Muscle of back (tissue), 13 donors: Measurements from ENCODE around the gene TEDC1. TPM values are rescaled to one million over a fixed set of nuclear protein-coding genes. Genes with fewer than 3 reads are reported as not detected.

Experiments
- DNase-seq, 3 donors: peaks; one replicate each; pipeline versions ENCODE4 v3.0.0 to v3.0.0-alpha.2; 2013
- long read RNA-seq, 9 donors: transcript quantifications; one replicate each; lab custom pipeline, GENCODE V29; 2026
- polyA plus RNA-seq, 10 donors: library from polyadenylated mRNA; unstranded; fragments of 120-200 nt; gene quantifications; one replicate each; pipeline ENCODE4 v1.2.1, GENCODE V29; 2013; ENCODE audit not compliant: insufficient read length in 10 of 10

TEDC1 gene, protein sequence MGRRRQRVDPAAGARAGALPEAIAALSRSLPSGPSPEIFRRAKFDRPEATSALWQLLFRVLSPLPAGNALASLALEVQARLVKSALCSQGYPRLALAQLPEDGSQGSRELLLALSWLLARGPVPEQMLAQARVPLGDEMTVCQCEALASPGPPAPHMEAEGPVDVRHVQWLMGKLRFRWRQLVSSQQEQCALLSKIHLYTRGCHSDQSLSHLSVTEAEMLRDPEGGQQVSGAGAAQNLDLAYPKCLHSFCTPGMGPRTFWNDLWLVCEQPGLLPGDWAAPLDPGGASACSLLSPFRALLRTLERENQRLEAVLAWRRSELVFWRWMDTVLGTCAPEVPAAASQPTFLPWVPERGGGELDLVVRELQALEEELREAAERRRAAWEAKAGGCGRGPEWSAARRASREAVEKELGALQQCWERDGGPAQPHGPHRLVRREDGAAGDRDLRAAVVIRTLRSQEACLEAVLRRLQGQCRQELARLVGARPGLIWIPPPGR
- polyA plus RNA-seq = 1 to 10 TPM; 3.4 to 8.7 (median 5.9) TPM
- long read RNA-seq, donor 1, partial matches to known transcripts = 0 of 4 reads
- long read RNA-seq, donor 1, other reads (novel, unspliced or antisense) = 0 of 4 reads
- long read RNA-seq, donor 2, partial matches to known transcripts = 0 of 1 reads
- long read RNA-seq, donor 2, other reads (novel, unspliced or antisense) = 0 of 1 reads
- long read RNA-seq, donor 3 = 0 reads
- long read RNA-seq, donor 4, partial matches to known transcripts = 0 of 2 reads
- long read RNA-seq, donor 4, other reads (novel, unspliced or antisense) = 0 of 2 reads
- long read RNA-seq, donor 5, partial matches to known transcripts = 0 of 1 reads
- long read RNA-seq, donor 5, other reads (novel, unspliced or antisense) = 0 of 1 reads
- long read RNA-seq, donor 6 = 0 reads
- long read RNA-seq, donor 7, partial matches to known transcripts = 0 of 2 reads
- long read RNA-seq, donor 7, other reads (novel, unspliced or antisense) = 0 of 2 reads
- long read RNA-seq, donor 8, full-length matches to known transcripts = 1 of 1 reads
- long read RNA-seq, donor 8, partial matches to known transcripts = 0 of 1 reads
- long read RNA-seq, donor 8, other reads (novel, unspliced or antisense) = 0 of 1 reads
- long read RNA-seq, donor 9 = 0 reads

DNA sequence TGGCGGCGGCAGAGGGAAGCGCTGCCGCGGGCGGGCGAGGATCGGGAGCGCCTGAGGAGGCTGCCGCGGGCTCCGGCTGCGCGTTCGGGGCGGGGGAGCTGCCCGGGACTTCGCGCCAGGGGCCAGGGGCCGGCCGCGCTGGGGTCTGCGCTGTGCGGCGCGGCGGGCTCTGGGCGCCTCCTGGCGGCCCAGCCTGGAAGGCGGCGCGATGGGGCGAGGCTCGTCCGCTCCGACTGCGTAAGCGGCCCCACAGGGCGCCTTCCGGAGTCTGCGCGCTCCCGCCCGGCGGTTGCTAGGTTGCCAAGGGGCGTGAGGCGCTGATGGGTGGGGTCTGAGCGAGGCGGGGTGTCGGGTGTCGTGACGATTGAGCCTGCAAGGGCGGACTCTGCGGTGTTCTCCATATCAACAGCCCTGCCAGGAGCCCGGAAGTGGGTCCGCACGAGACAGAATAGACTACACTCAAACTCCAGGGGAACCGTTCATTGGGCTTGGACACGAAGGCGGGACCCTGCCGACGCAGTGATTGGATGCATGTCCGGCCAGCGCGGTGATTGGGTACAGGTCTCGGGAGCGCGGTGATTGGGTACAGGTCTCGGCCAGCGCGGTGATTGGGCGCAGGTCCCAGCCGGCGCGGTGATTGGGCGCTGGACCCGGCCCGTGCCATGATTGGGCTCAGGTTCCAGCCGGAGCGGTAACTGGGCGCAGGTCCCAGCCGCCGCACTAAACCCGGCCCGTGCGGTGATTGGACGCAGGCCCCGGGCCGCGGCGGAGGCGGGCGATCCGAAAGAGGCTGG, at the start of gene TEDC1:
TSS of gene TEDC1 (plus strand) at position 675 of the 794 bp plus-strand sequence. CDS start 130 bp downstream, outside the sequence.
- peak; percentile 100 for DNase-seq

DNA sequence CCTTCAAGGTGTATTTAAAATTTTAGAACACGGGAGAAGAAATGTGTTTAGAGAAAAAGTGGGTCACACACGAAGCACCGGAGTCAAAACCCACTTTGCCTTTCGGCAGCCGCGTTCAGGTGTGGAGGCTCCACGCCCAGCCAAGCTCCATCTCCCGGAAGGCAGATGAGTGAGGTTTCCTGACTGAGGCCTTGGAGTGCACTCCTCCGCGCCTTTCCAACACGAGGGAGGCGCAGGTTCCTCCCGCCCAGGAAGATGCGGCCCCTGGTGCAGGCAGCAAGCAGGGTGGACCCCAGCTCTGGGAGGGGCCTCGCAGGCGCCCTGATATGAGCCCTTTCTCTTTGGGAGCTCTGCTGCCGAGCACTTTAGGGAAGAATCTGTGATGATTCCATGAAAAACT, 48.9 kb upstream of the TEDC1 start:
- DNase-seq = no peak

DNA sequence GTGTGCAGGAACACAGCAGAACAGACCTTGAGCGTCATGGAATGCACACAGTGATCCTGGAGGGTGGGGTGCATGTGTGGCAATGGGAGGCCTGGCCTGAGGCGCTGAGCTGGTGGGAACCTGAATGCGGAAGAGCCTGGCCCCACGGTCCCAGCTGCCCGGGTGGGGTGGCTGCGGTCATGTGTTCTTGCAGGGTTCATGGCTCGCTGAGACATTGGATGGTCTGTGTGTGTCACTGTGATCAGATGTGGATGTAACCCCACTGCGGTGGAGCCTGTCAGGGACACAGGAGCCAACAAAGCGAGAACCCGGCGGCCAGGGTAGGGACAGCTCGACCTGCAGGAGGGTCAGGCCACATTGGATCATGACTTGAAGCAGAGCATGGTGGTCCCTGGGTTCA, 48.2 kb upstream of the TEDC1 start:
- no peak for DNase-seq

DNA sequence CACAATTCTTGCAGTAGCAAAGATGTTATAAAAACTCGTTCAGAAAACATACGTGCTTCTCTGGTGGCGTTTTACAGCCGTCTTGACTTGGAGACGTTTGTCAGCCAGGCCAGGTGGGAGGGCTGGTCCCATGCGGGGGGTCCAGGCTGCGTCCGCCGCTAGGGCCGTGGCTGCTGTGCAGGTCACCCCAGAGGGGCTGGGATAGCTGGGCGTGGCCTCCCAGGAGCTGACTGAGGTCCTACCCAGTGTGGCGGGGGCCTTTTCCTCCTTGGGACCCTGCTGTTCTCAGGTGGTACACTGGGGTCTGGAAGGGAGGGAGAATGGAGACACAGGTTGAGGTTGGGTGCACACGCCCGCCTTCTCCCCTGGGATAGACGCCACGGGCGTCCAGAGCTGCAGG, 46.2 kb upstream of the TEDC1 start:
- no peak for DNase-seq

DNA sequence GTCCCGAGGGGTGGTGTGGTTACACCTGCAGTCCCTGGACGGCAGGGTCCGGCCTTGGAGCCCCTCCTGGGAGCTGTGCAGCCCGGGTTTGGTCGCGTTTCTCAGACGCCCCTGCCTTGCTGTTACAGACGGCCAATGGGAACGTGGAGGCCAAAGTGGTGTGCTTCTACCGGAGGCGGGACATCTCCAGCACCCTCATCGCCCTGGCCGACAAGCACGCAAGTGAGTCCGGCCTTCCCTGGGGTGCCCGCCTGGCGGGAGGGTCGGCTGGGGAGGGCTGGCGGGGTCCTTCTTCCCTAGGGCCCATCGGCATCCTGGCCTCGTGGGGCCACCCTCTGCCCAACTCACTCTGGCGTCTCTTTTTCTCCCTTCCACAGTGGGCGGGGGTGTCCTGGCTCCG, 45.8 kb upstream of the TEDC1 start:
- DNase-seq = no peak

DNA sequence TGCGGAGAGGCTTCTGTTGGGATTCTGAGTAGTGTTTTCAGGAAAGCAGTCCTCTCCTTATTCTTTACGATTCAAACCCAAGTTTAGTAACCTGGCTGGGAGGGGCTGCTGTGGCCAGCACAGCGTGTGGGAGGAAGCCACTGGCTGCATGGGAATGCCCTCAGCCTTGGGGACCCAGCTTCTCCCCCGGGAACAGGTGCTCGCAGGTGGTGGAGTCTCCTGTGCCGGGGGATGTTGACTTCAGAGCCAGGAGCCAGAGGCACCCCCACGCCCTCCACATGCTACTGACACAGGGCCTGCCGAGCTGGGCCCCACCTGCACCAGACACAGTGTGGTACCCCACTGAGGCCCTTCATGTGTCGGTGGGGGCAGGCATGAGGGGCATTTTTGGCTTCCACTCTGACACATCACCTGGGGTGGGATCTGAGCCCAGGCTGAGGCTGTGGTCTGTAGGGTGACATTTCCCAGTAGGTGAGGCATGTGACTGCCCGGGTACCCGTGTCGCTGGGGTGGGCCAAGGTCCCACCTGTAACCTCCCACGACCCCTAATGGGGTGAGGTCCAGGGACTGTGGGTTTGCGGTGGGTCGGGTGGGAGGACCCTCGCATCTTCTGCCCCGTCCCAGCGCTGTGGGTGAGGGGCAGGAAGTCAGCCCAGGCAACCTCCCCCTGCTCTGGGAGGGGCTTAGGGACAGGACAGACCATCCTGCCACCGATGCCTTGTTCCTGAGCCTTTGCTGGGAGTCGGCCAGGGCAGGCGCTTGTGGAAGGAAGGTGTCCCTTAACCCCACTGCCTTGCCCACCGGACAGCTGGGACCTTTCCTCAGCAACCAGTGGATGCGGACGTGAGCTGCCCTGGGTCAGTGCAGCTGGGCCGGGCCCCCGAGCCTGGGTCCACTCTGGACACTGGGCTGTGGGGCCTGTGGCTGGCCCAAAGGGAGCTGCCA, 44.9 kb upstream of the TEDC1 start:
- no peak for DNase-seq

DNA sequence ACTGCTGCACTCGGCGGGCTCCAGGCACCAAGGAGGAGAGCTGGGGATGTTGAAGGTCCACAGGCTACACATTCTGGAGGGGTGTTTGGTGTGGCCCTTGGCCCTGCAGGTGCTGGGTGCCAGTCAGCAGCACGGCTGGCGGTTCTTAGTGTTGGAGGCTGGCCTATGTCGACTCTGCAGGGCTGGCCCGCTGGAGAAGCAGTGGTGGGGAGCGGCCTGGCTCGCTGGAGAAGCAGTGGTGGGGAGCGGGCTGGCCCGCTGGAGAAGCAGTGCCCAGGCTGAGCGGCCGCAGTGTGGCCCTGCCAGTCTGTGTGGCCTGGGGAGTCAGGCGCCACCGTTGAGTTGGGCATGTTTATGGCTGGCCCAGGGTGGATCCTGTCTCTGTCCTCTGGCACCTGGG, 44.1 kb upstream of the TEDC1 start:
- no peak for DNase-seq

DNA sequence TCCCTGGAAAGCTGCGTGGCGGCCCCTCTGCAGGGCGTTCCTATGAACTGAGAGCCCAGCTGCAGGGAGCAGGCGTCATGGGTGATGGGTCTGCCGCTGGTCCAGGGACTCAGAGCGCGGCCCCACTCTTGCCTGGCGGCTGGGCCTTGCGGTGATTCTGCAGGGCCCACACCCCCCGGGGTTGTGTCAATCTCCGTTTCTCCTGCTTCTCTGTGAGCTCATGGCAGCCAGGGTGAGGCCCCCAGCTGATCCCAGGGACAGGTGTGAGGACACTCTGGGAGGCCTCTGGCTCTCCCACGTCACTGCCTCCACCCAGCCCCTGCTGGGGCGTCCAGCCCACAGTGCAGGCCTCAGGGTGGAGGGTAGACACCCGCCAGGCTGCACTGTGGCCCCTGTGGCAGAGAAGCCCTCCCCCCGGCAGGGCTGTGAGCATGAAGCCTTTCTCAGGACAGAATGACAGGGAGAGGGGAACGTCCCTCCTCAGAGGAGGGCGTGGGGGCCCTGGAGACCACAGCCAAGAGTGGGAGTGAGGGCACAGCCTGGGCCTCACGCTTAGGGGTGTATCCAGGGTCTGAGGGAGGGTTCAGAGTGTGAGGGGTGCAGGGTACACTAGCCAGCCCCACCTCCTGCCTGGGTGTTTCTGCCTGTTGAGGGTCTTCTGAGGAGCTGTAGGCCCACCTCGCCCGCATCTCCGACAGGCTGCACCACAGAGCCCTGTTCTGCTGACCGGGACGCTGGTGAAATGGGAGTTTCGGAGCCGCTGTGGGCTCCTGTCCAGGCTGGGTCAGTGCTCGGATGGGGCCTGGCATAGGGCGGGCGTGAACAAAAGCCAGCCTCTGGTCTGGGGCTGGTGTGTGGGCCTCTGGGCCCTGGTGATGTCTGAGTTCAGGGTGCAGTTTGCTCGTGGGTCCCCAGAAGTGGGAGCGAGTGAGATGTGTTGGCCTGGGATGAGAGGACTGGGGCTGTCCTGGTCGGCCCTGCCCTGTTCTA, 43.1 kb upstream of the TEDC1 start:
- DNase-seq = peak in 2 of 3 donors; percentile 33 to 40

DNA sequence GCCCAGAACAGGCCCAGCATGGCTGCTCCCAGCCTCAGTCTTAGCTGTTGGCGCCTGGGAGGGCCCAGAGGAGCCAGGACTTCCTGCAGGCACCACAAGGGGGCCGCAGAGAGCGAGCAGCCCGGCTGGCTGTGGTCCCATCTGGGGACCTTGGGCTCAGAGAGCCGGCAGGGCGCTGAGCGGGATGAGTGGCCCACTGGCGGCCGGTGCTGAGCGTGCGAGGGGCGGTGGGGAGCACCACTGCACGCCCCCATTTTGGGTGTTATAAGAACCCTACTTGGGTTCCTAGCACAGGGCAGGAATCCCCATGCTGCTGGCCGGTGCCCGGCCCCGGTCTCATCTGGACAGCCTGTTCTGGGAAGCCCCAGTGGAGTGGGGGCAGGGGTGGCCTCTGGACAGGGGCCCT, 42.3 kb upstream of the TEDC1 start:
- DNase-seq = peak; percentile 37 to 82 (median 71)

DNA sequence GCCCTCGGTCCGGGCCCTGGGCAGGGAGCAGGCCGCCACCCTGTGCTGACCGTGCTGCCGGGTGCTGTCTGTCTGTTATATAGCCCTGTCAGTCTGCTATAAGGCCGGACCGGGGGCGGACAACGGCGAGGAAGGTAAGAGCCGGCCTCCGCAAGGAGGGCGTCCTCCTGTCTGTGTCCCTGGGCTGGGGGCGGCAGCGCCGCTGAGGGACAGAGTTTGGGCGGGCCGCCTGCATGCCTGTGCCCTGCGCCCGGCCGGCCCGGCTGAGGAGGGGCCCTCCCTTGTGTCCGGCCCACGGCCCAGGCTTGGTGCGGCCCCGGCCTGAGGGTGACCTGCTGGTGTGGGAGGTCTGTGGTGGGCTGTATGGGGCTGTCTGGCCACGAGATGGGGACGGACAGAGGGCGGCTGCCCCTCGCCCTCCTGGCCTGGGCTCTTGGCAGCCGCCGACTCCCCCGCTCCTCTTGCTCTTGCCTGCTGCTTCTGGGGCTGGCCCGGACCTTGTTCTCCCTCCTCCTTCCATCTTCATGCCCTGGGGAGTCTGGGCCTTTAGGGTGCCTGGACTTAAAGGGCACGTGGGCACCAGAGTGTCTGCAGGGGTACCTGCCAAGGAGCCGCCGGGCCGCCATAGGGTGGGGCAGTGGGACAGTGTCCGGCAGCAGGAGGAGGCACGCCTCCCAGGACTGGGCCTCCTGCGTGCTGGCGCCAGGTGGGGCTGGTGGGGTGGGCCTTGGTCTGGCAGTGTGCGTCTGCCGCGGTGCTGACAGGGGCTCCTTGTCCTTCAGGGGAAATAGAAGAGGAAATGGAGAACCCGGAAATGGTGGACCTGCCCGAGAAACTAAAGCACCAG, 41.5 kb upstream of the TEDC1 start:
- no peak for DNase-seq

DNA sequence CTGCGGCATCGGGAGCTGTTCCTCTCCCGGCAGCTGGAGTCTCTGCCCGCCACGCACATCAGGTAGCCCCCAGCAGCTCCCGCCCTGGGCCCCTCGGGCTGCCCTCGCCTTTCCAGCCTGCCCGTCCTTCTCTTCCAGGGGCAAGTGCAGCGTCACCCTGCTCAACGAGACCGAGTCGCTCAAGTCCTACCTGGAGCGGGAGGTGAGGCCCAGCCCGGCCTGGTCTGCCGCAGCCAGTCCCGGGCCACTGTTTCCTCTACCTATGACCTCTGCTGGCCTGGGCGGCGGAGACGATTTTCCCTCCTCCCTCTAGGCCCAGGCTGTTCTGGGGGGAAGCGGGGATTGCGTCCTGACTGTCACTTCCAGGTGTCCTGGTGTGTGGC, 40.9 kb upstream of the TEDC1 start:
- no peak for DNase-seq

DNA sequence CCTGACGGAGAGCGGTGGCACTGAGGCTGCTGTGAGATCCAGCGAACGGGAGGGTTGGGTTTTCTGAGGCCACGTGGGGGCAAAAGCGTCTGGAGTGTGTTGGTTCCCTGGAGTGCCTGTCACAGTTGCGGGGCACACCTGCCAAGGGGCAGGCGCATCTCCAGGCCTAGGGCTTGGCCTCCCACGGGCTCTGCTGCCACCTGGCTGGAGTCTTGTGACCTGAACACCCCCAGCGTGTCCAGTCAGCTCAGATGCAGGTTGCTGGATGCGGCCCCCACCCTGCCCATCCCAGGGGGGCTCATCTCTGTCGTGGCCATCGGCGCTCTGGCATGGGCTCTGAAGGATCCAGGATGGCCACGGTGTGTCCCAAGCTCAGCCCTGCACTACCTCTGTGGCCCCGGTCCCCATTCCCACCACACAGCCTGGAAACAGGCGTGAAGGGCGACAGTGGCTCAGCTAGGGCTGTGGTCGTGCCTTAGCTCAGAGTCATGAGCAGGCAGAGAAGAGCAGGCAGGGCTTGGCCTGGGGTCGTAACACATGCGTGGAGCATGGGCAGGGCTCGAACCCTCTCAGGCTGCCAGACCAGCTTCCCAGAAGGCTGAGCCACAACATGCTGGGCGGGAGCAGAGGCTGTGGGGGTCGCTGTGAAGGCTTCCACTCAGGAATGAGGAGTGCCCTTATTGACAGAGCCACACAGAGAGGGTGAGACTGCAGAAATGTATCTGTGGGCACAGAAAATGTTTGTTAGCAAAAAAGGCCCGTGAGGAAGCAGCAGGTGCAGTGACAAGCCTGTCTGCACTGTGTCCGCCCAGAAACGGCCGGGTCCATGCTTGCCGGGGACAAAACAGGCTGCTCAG, 40.0 kb upstream of the TEDC1 start:
- no peak for DNase-seq

DNA sequence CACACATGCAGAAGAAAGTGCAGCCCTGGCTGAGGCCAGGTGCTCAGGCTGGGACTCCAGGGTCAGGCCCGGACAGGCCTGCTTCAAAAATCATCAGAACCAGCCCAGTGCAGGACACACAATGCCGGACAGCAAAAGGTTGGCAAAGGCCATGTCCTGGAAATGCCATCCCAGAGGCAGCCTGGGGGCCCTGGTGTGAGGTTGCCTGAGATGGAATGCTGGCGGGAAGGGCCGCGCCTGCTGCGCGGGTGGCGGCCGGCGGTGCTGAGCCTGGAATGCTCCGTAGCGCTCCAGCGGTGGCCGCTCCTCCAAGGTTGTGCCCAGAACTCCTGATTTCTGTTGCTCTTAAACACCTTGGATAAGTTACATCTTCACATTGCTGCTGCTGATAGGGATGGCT, 38.1 kb upstream of the TEDC1 start:
- DNase-seq = no peak

DNA sequence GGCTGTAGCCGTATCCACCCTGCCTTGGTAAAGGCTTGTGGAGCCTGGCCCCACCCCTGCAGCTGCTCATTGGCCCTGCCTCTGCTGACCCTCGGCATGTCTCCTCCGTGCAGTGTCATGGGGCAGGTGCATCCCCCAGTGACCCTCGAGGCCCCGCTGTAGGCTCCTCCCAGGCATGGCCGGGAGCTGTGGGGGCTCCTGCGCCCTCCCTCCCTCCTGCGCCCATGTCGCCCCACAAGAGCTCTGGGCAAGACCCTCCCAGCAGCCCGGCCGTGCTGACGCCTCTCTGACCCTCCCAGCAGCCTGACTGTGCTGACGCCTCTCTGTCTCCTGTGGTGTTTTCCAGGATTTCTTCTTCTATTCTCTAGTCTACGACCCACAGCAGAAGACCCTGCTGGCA, 37.2 kb upstream of the TEDC1 start:
- DNase-seq = no peak

DNA sequence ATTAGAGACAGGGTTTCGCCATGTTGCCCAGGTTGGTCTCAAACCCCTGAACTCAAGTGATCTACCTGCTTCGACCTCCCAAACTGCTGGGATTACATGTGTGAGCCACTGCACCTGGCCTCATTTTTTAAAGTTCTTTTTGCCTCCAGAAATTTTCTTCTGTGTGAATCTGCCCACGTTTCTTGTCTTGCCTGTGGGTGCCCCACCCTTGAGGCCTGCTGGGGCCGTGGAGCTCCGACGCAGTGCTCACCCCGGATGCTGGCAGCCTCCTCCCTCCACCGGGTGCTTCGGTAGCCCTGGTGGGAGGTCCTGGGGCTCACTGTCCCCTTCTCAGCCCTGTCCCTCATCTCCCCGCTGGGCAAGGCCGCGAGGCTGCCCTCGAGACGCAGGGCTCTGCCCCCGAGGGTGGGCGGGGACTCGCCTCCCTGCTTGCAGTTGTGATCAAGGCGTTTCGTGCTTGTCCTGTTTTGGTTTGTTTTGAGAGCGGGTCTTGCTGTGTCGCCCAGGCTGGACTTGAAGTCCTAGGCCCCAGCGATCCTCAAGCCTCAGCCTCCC, 35.9 kb upstream of the TEDC1 start:
- no peak for DNase-seq

DNA sequence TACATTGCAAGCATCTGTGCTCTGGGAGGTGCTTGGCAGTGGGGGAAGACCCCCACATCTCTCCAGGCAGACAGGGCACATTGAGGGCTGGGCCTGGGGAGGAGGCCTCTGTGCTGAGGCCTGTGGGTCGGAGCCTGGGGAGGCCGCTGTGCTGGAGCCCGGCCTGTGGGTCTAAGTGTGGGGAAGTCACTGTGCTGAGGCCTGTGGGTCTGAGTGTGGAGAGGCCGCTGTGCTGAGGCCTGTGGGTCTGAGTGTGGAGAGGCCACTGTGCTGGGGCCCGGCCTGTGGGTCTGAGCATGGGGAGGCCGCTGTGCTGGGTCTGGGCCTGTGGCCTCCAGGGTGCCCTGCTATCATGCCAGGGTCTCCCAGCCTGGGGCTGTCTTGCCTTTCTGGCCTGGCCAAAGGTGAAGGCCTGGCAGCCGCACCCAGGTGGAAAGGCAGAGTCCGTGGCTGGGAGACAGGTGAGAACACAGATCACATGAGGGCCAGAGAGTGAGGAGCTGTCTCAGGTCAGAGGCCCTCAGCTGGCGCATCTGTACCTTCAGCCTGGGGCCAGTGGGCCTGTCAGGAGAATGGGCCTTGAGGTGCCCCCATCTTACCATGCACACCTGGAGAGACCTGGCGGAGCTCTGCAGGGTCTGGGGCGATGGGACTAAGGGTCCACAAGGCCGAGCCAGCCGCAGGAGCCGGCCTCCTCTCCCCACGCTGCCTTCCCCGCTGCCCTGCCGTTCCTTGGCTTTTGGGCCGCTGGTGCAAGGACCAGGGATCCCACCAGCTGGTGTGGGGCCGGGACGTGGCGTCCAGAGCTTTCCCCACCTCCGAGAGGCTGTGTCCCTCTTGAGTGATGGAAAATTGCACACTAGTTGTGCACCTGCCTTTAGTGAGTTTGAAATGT, 35.0 kb upstream of the TEDC1 start:
- DNase-seq = no peak
